Astrocyte (in vitro differentiated cells and primary cell): ENCODE results near the gene WDR86. TPM values are rescaled to one million over a fixed set of nuclear protein-coding genes. Genes with fewer than 3 reads are reported as not detected.
A peak's percentile ranks its signal among the peaks of the same experiment; 100 is the strongest.

ENCODE experiments used
- DNase-seq: peaks from one replicate; pipeline ENCODE4 v3.0.0-alpha.2; 2010; ENCODE audit warnings: low read depth
- FAIRE-seq: peaks from 2 replicates; lab custom pipeline; 2011; peaks lifted over from hg19 to GRCh38; lab: Jason Lieb, UNC
- H2AFZ ChIP-seq: 2 replicates; pipeline ENCODE4 v1.6.0; 2012; ENCODE audit warnings: low read depth, low read length, inconsistent platforms
- H3K27ac ChIP-seq: 2 replicates; pipeline ENCODE4 v1.5.1; 2011; ENCODE audit warnings: low read depth, low read length, inconsistent platforms
- H3K27me3 ChIP-seq: 2 replicates; pipeline ENCODE4 v1.6.0; 2011; ENCODE audit warnings: low read length, inconsistent platforms; ENCODE audit not compliant: insufficient read depth
- H3K36me3 ChIP-seq: 2 replicates; pipeline ENCODE4 v1.5.1; 2011; ENCODE audit warnings: low read length, inconsistent platforms; ENCODE audit not compliant: insufficient read depth
- H3K4me1 ChIP-seq: 2 replicates; pipeline ENCODE4 v1.5.1; 2011; ENCODE audit warnings: low read length, inconsistent platforms; ENCODE audit not compliant: insufficient read depth
- H3K4me2 ChIP-seq: 2 replicates; pipeline ENCODE4 v1.6.0; 2012; ENCODE audit warnings: low read length, inconsistent platforms
- H3K4me3 ChIP-seq: 2 replicates; pipeline ENCODE4 v1.5.1; 2011; ENCODE audit warnings: low read depth, mild to moderate bottlenecking, low read length, inconsistent platforms; ENCODE audit not compliant: insufficient read depth
- H3K79me2 ChIP-seq: 2 replicates; pipeline ENCODE4 v1.6.0; 2012; ENCODE audit warnings: mild to moderate bottlenecking, low read length, inconsistent platforms; ENCODE audit not compliant: insufficient read depth
- H3K9ac ChIP-seq: 2 replicates; pipeline ENCODE4 v1.6.0; 2012; ENCODE audit warnings: mild to moderate bottlenecking, low read length, inconsistent platforms
- H3K9me3 ChIP-seq: 2 replicates; pipeline ENCODE4 v1.5.1; 2012; ENCODE audit warnings: low read depth, mild to moderate bottlenecking, low read length, inconsistent platforms; ENCODE audit not compliant: insufficient read depth
- H4K20me1 ChIP-seq: 2 replicates; pipeline ENCODE4 v1.6.0; 2012; ENCODE audit warnings: low read length, inconsistent platforms; ENCODE audit not compliant: insufficient read depth
- H3K27ac Mint-ChIP-seq: one replicate; pipeline ENCODE4 v1.8.0; 2021; ENCODE audit warnings: mild to moderate bottlenecking, mixed read lengths; ENCODE audit not compliant: unreplicated experiment
- H3K27me3 Mint-ChIP-seq: one replicate; pipeline ENCODE4 v1.8.0; 2021; ENCODE audit warnings: low read depth, mixed read lengths; ENCODE audit not compliant: unreplicated experiment
- H3K36me3 Mint-ChIP-seq: one replicate; pipeline ENCODE4 v1.8.0; 2021; ENCODE audit warnings: low read depth, mixed read lengths; ENCODE audit not compliant: unreplicated experiment
- H3K4me1 Mint-ChIP-seq: one replicate; pipeline ENCODE4 v1.8.0; 2021; ENCODE audit warnings: low read depth, mixed read lengths; ENCODE audit not compliant: unreplicated experiment
- H3K4me3 Mint-ChIP-seq: one replicate; pipeline ENCODE4 v1.8.0; 2021; ENCODE audit warnings: mild to moderate bottlenecking, moderate library complexity, mixed read lengths; ENCODE audit not compliant: unreplicated experiment
- H3K9me3 Mint-ChIP-seq: one replicate; pipeline ENCODE4 v1.8.0; 2021; ENCODE audit warnings: mild to moderate bottlenecking, mixed read lengths; ENCODE audit not compliant: unreplicated experiment
- CTCF ChIP-seq: IDR thresholded peaks from 2 replicates; pipeline ENCODE4 v1.5.1; 2011; ENCODE audit warnings: low read depth, mild to moderate bottlenecking, inconsistent platforms, low read length, moderate library complexity; ENCODE audit not compliant: insufficient read depth
- EZH2 ChIP-seq: IDR thresholded peaks from 2 replicates; pipeline ENCODE4 v1.6.1; 2012; ENCODE audit warnings: mild to moderate bottlenecking, low read length, inconsistent platforms; ENCODE audit not compliant: insufficient read depth
- total RNA-seq: library from RNA; stranded (reverse); gene quantifications from 2 replicates; pipeline ENCODE4 v1.2.1, GENCODE V29; 2021

The WDR86 gene
- total RNA-seq, 1 donor from 2014 or later = 3.6 TPM

DNA sequence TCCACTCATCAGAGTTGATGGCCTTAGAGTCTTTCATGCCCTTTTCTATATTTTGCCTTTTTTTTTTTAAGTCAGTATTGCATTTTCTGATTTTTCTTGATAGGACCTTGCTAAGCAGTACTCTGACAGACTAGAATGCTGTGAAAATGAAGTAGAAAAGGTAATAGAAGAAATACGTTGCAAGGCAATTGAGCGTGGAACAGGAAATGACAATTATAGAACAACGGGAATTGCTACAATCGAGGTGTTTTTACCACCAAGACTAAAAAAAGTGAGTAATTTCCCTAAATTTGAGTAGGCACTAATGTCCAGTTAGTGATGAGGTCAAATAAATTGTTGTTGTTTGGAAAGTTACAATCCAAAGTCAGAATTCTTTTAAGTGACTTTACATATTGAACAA is 60.9 kb downstream of the WDR86 start:
- Mint-ChIP-seq H3K9me3 (no peaks in the 10 kb centered on the region), H3K36me3 (peaks cover 10% of the 10 kb centered on the region), H3K4me3 (no peak overlapping the region), H3K27me3 (no peaks in the 10 kb centered on the region), H3K27ac (no peak overlapping the region), H3K4me1 (no peaks in the 10 kb centered on the region)
- FAIRE-seq = no peak
- H3K4me2 ChIP-seq = no peak overlapping the region
- H3K4me3 ChIP-seq = no peak overlapping the region
- H3K9ac ChIP-seq = no peak overlapping the region
- H3K9me3 ChIP-seq = no peaks in the 10 kb centered on the region
- peaks cover 5% of the 10 kb centered on the region for H3K4me1 ChIP-seq
- TF ChIP-seq EZH2 (no peak), CTCF (no peak)
- H3K27ac ChIP-seq = no peak overlapping the region
- H2AFZ ChIP-seq = no peak overlapping the region
- H3K36me3 ChIP-seq = peaks cover 50% of the 10 kb centered on the region
- peaks cover 25% of the 10 kb centered on the region for H4K20me1 ChIP-seq
- no peak for DNase-seq
- no peaks in the 10 kb centered on the region for H3K79me2 ChIP-seq
- no peaks in the 10 kb centered on the region for H3K27me3 ChIP-seq

DNA sequence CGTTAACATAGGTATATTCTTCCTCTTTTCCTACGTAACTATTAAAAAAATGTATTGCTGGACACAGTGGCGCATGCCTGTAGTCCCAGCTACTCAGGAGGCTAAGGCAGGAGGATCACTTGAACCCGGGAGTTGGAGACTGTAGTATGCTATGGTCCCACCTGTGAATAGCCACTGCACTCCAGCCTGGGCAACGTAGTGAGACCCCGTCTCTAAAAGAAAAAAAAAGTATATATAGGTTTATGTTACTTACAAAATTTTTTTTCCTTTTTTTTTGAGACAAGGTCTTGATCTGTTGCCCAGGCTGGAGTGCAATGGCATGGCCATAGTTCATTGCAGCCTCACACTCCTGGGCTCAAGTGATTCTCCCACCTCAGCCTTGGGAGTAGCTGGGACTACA is 62.6 kb downstream of the WDR86 start:
- peaks cover 5% of the 10 kb centered on the region for H3K4me1 ChIP-seq
- DNase-seq (no peak), FAIRE-seq (no peak)
- peaks cover 10% of the 10 kb centered on the region for H3K36me3 Mint-ChIP-seq
- no peak overlapping the region for H3K27ac Mint-ChIP-seq
- H3K36me3 ChIP-seq = peaks cover 37% of the 10 kb centered on the region
- no peak overlapping the region for H3K4me3 Mint-ChIP-seq
- no peak overlapping the region for H3K27ac ChIP-seq
- H3K27me3 Mint-ChIP-seq = no peaks in the 10 kb centered on the region
- peaks cover 7% of the 10 kb centered on the region for H3K4me1 Mint-ChIP-seq
- no peaks in the 10 kb centered on the region for H3K9me3 Mint-ChIP-seq
- peaks cover 16% of the 10 kb centered on the region for H3K79me2 ChIP-seq
- no peak overlapping the region for H3K4me3 ChIP-seq
- no peak overlapping the region for H2AFZ ChIP-seq
- no peaks in the 10 kb centered on the region for H3K9me3 ChIP-seq
- H3K27me3 ChIP-seq = no peaks in the 10 kb centered on the region
- no peak overlapping the region for H3K9ac ChIP-seq
- TF ChIP-seq CTCF (no peak), EZH2 (no peak)
- no peak overlapping the region for H3K4me2 ChIP-seq
- peaks cover 16% of the 10 kb centered on the region for H4K20me1 ChIP-seq

DNA sequence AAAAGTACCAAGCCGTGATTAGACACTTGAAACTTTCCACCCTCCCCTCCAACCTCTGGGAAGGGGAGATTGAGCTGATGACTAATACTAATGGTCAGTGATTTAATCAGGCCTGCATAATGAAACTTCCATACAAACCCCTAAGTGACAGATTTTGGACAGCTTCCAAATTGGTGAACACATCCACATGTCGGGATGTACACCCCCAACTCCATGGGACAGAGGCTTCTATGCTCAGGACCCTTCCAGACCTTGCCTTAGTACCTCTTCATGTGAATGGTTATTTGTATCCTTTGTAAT is 63.4 kb downstream of the WDR86 start:
- no peak for FAIRE-seq

More for the DNA sequence above, 63.4 kb downstream of the WDR86 start:
- Histone ChIP-seq H4K20me1 (peaks cover 16% of the 10 kb centered on the region), H3K27me3 (no peaks in the 10 kb centered on the region), H3K79me2 (peaks cover 17% of the 10 kb centered on the region), H3K9ac (no peak overlapping the region), H3K36me3 (peaks cover 29% of the 10 kb centered on the region), H3K9me3 (no peaks in the 10 kb centered on the region), H3K27ac (no peak overlapping the region), H3K4me1 (peaks cover 5% of the 10 kb centered on the region), H2AFZ (no peak overlapping the region), H3K4me3 (no peak overlapping the region), H3K4me2 (no peak overlapping the region)
- H3K27me3 Mint-ChIP-seq = no peaks in the 10 kb centered on the region
- H3K36me3 Mint-ChIP-seq = peaks cover 5% of the 10 kb centered on the region
- DNase-seq = peak; percentile 22
- H3K4me1 Mint-ChIP-seq = peaks cover 7% of the 10 kb centered on the region
- no peak overlapping the region for H3K4me3 Mint-ChIP-seq
- H3K27ac Mint-ChIP-seq = no peak overlapping the region
- TF ChIP-seq EZH2 (no peak), CTCF (no peak)
- no peaks in the 10 kb centered on the region for H3K9me3 Mint-ChIP-seq
